GM18858 (cell line): ENCODE data around the gene SHROOM4.

Experiments
- ATAC-seq: cut with Tn5 transposase; IDR thresholded peaks from one replicate; pipeline ENCODE4 v1.9.1; 2021; ENCODE audit not compliant: unreplicated experiment

Gene SHROOM4

GRCh38 chrX:50707955-50708699 lies 105.9 kb downstream of the SHROOM4 start:
- no peak for ATAC-seq

DNA sequence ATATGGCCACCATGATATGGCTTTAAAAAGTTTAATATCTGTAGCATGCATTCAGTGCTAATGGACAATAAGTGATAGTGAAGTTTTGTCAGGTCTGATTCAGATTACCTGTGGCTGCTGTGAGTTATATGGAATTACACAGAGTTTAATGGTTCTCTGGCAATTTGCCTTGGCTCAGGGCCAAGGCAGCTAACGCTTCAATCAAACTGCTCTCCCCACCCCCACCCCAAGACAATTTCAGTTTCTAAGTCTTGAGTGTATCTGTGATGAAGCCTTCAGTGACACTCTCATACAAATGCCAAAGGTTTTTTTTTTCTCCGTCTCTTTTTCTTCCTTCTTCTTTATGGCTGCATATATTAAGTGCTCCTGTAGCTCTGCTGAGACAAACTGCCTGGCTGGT lies 106.6 kb downstream of the SHROOM4 start:
- ATAC-seq, result no peak

GRCh38 chrX:50705042-50705441 lies 109.0 kb downstream of the SHROOM4 start:
- no peak for ATAC-seq

DNA sequence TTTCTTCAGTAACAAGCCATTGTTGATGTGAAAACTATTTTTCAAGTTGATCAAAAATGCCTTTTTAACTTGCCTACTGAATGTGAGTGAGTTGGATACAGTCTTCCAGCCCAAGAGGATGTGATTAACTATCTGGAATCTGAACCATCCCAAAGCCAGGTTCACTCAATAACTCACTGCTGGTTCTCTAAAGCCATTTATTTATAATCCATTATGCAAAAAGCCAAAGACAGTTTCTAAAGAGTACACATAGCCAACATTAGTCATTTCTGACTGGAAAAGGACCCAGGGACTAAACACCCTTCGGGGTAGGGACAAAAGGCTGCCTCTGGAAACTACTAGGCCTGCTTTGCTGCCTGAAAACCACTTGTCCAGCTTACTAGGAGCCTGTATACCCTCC lies 109.6 kb downstream of the SHROOM4 start:
- ATAC-seq, result no peak

GRCh38 chrX:50700921-50701320 lies 113.1 kb downstream of the SHROOM4 start:
- no peak for ATAC-seq

GRCh38 chrX:50698944-50699343 lies 115.0 kb downstream of the SHROOM4 start:
- no peak for ATAC-seq

GRCh38 chrX:50697691-50698090 lies 116.3 kb downstream of the SHROOM4 start:
- no peak for ATAC-seq

GRCh38 chrX:50691820-50692219 lies 122.2 kb downstream of the SHROOM4 start:
- peak; percentile 96 for ATAC-seq

GRCh38 chrX:50684871-50685270 lies 129.1 kb downstream of the SHROOM4 start:
- ATAC-seq, result no peak

GRCh38 chrX:50680990-50681389 lies 133.0 kb downstream of the SHROOM4 start:
- ATAC-seq, result no peak

DNA sequence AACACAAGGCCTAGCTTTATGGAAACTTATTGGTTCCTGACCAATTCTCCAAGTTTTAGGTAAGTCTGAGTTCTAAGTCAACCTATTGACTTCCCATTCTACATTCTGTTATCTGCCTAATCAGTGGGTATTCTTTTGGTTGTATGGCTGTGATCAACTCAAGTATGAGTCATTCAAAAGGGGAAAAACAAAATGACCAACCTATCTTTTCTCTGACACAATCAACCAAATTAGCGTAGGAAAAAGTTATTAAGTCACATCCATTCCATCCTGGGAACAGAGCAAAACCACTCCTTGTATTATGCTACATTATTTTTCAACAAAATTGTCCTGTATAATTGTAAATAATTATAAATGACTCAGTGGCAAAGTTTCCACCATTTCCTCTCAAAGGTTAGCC lies 136.2 kb downstream of the SHROOM4 start:
- no peak for ATAC-seq

GRCh38 chrX:50671661-50672060 lies 142.3 kb downstream of the SHROOM4 start:
- ATAC-seq, result no peak

- ATAC-seq, result no peak
These were observed 145.1 kb downstream of the SHROOM4 start for GRCh38 chrX:50668860-50669259.

- ATAC-seq, result no peak
These were observed 165.8 kb downstream of the SHROOM4 start for GRCh38 chrX:50648156-50648555.

GRCh38 chrX:50644496-50644895 lies 169.5 kb downstream of the SHROOM4 start:
- ATAC-seq, result no peak

- ATAC-seq, result no peak
These were observed 170.4 kb downstream of the SHROOM4 start for GRCh38 chrX:50643525-50644137.

- no peak for ATAC-seq
These were observed 175.9 kb downstream of the SHROOM4 start for GRCh38 chrX:50638123-50638522.

DNA sequence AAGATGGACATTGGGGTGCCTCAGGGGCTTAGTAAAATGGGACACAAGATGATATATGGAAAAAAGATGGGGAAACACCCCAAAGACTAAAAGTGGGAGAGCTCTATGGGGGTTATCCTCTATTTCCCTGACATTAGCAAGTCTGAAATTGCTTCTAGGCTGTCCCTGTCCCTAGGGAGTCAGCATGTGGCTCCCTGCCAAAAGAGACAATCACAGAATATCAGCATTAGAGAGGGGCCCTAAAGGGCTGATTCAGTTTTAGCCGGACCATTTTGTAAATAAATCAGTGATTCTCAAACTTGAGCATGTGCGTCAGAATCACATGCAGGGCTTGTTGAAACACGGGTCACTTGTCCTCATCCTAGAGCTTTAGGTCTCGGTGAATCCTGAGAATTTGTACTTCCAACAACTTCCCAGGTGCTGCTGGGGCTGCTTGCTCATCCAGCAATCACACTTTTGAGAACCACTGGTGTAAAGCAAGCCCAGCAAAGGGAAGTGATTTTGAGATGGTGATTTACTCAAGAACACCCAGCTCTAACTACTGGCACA lies 178.1 kb downstream of the SHROOM4 start:
- no peak for ATAC-seq

DNA sequence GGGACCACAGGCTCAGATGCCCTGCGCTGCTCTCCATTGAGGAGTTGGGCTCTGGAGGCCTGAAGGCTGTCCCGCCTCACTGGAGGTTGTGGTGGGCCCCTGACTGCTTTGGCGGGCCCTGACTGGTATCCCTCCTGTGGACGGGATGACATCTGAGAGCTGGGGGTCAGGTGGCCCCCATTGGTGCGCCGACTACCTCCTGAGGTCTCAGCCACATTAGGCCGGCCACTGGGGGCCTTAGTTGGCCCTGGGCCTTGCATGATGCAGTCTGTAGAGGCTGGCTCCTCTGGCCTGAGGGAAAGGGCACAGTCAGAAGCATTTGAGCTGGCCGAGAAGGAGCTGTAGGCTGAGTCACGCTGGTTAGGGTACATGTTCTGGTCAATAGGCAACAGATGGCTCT lies 178.8 kb downstream of the SHROOM4 start:
- ATAC-seq, result no peak

GRCh38 chrX:50629774-50630173 lies 184.2 kb downstream of the SHROOM4 start:
- ATAC-seq, result no peak

DNA sequence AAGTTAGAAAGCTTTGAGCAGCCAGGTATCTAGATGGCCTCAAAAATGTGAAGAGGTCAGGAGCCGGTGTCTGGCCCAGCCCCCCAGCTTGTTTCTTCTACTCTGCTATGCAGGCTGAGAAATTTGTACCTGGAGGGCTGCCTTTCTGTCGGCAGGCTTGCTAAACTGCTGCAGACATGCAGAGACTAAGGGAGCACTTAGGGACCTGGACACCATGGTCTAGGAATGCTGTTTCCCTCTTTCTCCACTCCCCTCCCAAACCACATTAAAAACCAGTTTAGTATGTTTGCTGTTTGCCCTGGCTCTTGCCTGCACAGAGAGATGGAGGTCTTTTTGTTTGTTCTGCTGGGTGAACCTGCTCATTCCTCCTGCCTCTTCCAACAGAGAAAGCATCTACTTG lies 186.3 kb downstream of the SHROOM4 start:
- ATAC-seq, result no peak

- ATAC-seq, result no peak
These were observed 187.6 kb downstream of the SHROOM4 start for GRCh38 chrX:50626432-50626831.
